AG04449 (cell line): Measurements from ENCODE around the gene ZNF574.

ENCODE experiments used
- CTCF ChIA-PET: fragments of 350-600 bp; formaldehyde crosslinking; extraction: SDS; loops from one replicate; lab custom pipeline; 2021; ENCODE audit warnings: antibody characterized with exemption; lab: Yijun Ruan, JAX
- POLR2A ChIA-PET: fragments of 400-600, 350-600 bp; formaldehyde crosslinking; extraction: SDS; loops from one replicate; lab custom pipeline; 2020; ENCODE audit warnings: antibody characterized with exemption, inconsistent platforms; lab: Yijun Ruan, JAX
- DNase-seq: peaks from one replicate; pipeline ENCODE4 v3.0.0-alpha.2; 2010; ENCODE audit warnings: low read depth, low spot score
- H3K4me3 ChIP-seq: 2 replicates; pipeline ENCODE4 v1.5.1; 2011; ENCODE audit warnings: low read depth, mild to moderate bottlenecking, control low read depth, low read length
- CTCF ChIP-seq: IDR thresholded peaks from one replicate; pipeline ENCODE4 v1.5.1; 2011; ENCODE audit warnings: mild to moderate bottlenecking, moderate library complexity, low read length, control low read depth, inconsistent platforms; ENCODE audit not compliant: insufficient read depth; ENCODE audit errors: missing control alignments

Gene ZNF574

GRCh38 chr19:42042455-42043170 lies 33.4 kb upstream of the ZNF574 start:
- CTCF ChIA-PET: interaction anchor here (0.8 to 1.5 kb wide), 3 partner anchors 8 to 193 kb away, joined by 3 to 6 read pairs (median 3); no protein-coding TSS in a partner anchor
- TF ChIP-seq CTCF: no peak
- DNase-seq: no peak
- no peak overlapping the region for H3K4me3 ChIP-seq
- POLR2A ChIA-PET: no interaction called here

- no peak for TF ChIP-seq CTCF
- H3K4me3 ChIP-seq: no peak overlapping the region
- CTCF ChIA-PET: interaction anchor here (1.0 to 4.6 kb wide), 4 partner anchors 8 to 140 kb away, joined by 3 to 54 read pairs (median 5); no protein-coding TSS in a partner anchor
- POLR2A ChIA-PET: no interaction called here
- no peak for DNase-seq
Observed at GRCh38 chr19:42045575-42045974, 30.4 kb upstream of the ZNF574 start.

GRCh38 chr19:42048992-42049391 lies 27.0 kb upstream of the ZNF574 start:
- no peak overlapping the region for H3K4me3 ChIP-seq
- ChIA-PET CTCF (interaction anchor here (1.3 kb wide), 1 partner anchor 14 kb away, joined by 9 read pairs; no protein-coding TSS in a partner anchor), POLR2A (interaction anchor here (0.8 kb wide), 1 partner anchor 12 kb away, joined by 3 read pairs; no protein-coding TSS in a partner anchor)
- no peak for DNase-seq
- TF ChIP-seq CTCF: no peak

- ChIA-PET POLR2A (no interaction called here), CTCF (interaction anchor here (0.9 to 2.0 kb wide), 5 partner anchors 8 to 23 kb away, joined by 3 to 10 read pairs (median 6); no protein-coding TSS in a partner anchor)
- H3K4me3 ChIP-seq: no peak overlapping the region
- no peak for DNase-seq
- TF ChIP-seq CTCF: no peak
Observed at GRCh38 chr19:42051166-42052115, 24.5 kb upstream of the ZNF574 start.

- ChIA-PET POLR2A (no interaction called here), CTCF (interaction anchor here (2.0 kb wide), 2 partner anchors 9 to 17 kb away, joined by 6 to 10 read pairs; no protein-coding TSS in a partner anchor)
- no peak for TF ChIP-seq CTCF
- H3K4me3 ChIP-seq: no peak overlapping the region
- no peak for DNase-seq
Observed at GRCh38 chr19:42052241-42052863, 23.6 kb upstream of the ZNF574 start.
